PFSK-1 (cell line): ENCODE results near the gene GPLD1.

ENCODE experiments used
- POLR2AphosphoS5 ChIP-seq: IDR thresholded peaks from 2 replicates; pipeline ENCODE4 v1.6.1; 2012; ENCODE audit warnings: low read depth, mild to moderate bottlenecking, control low read depth, low read length, moderate library complexity
- REST ChIP-seq, 2 experiments: IDR thresholded peaks; 2 replicates each; pipeline versions ENCODE4 v1.6.1 to v1.8.0; 2011 to 2012; ENCODE audit warnings: low read depth in 2 of 2, low read length in 2 of 2, control low read depth in 1 of 2, inconsistent platforms in 1 of 2, mild to moderate bottlenecking in 1 of 2, moderate library complexity in 1 of 2; ENCODE audit not compliant: insufficient read depth in 1 of 2
- SIN3A ChIP-seq: IDR thresholded peaks from 2 replicates; pipeline ENCODE4 v1.6.1; 2012; ENCODE audit warnings: mild to moderate bottlenecking, low read length, moderate library complexity, borderline replicate concordance; ENCODE audit not compliant: insufficient read depth
- TAF1 ChIP-seq: IDR thresholded peaks from 2 replicates; pipeline ENCODE4 v1.6.1; 2012; ENCODE audit warnings: low read length, control low read depth, borderline replicate concordance; ENCODE audit not compliant: insufficient read depth

GRCh38 chr6:24513602-24514001, 24.2 kb upstream of the GPLD1 start:
- TF ChIP-seq POLR2AphosphoS5 (no peak), TAF1 (no peak), SIN3A (no peak), REST (IDR thresholded peaks at IDR 0.05; ENCODE audit: insufficient read depth in 1 of 2, low read depth in 2 of 2, low read length in 2 of 2) (no peak)
